ENCODE measurements around the gene MKLN1. TPM values are rescaled to one million over a fixed set of nuclear protein-coding genes. Genes with fewer than 3 reads are reported as not detected.

Gene MKLN1
- total RNA-seq, 1 donor from 2014 or later, result 20.4 TPM

- DNase-seq (ENCODE audit: low read depth in 2 of 2), result peak; percentile 46 to 71
Observed at GRCh38 chr7:131521651-131522163, 194.0 kb downstream of the MKLN1 start.

GRCh38 chr7:131522325-131522930, 194.8 kb downstream of the MKLN1 start:
- DNase-seq (ENCODE audit: low read depth in 2 of 2), result peak; percentile 80 to 82

- peak; percentile 86 to 90 for DNase-seq (ENCODE audit: low read depth in 2 of 2)
Observed at GRCh38 chr7:131524115-131524514, 196.4 kb downstream of the MKLN1 start.

- DNase-seq (ENCODE audit: low read depth in 2 of 2), result no peak
Observed at GRCh38 chr7:131524703-131525102, 197.0 kb downstream of the MKLN1 start.

- peak; percentile 78 to 89 for DNase-seq (ENCODE audit: low read depth in 2 of 2)
Observed at GRCh38 chr7:131525820-131526219, 198.1 kb downstream of the MKLN1 start.

GRCh38 chr7:131527456-131527855, 199.8 kb downstream of the MKLN1 start:
- no peak for DNase-seq (ENCODE audit: low read depth in 2 of 2)

- DNase-seq (ENCODE audit: low read depth in 2 of 2), result peak in 1 of 2 donors; percentile 66
Observed at GRCh38 chr7:131529179-131529578, 201.5 kb downstream of the MKLN1 start.

GRCh38 chr7:131529617-131530016, 201.9 kb downstream of the MKLN1 start:
- DNase-seq (ENCODE audit: low read depth in 2 of 2), result no peak

- DNase-seq (ENCODE audit: low read depth in 2 of 2), result no peak
Observed at GRCh38 chr7:131530137-131530536, 202.5 kb downstream of the MKLN1 start.

GRCh38 chr7:131532570-131533091, 205.0 kb downstream of the MKLN1 start:
- peak; percentile 62 to 71 for DNase-seq (ENCODE audit: low read depth in 2 of 2)

GRCh38 chr7:131533151-131533559, 205.5 kb downstream of the MKLN1 start:
- DNase-seq (ENCODE audit: low read depth in 2 of 2), result peak in 1 of 2 donors; percentile 69

- no peak for DNase-seq (ENCODE audit: low read depth in 2 of 2)
Observed at GRCh38 chr7:131533566-131534561, 206.2 kb downstream of the MKLN1 start.

- DNase-seq (ENCODE audit: low read depth in 2 of 2), result no peak
Observed at GRCh38 chr7:131536361-131536849, 208.7 kb downstream of the MKLN1 start.

- no peak for DNase-seq (ENCODE audit: low read depth in 2 of 2)
Observed at GRCh38 chr7:131537571-131537978, 209.9 kb downstream of the MKLN1 start.

GRCh38 chr7:131538071-131538812, 210.6 kb downstream of the MKLN1 start:
- peak in 1 of 2 donors; percentile 63 for DNase-seq (ENCODE audit: low read depth in 2 of 2)

- DNase-seq (ENCODE audit: low read depth in 2 of 2), result peak; percentile 36 to 44
Observed at GRCh38 chr7:131538813-131539179, 211.1 kb downstream of the MKLN1 start.

GRCh38 chr7:131540491-131541162, 213.0 kb downstream of the MKLN1 start:
- DNase-seq (ENCODE audit: low read depth in 2 of 2), result peak; percentile 90 to 95

GRCh38 chr7:131543298-131543697, 215.6 kb downstream of the MKLN1 start:
- DNase-seq (ENCODE audit: low read depth in 2 of 2), result no peak

- no peak for DNase-seq (ENCODE audit: low read depth in 2 of 2)
Observed at GRCh38 chr7:131544021-131544420, 216.3 kb downstream of the MKLN1 start.

- DNase-seq (ENCODE audit: low read depth in 2 of 2), result peak; percentile 79 to 87
Observed at GRCh38 chr7:131544449-131545301, 217.0 kb downstream of the MKLN1 start.
